Astrocyte (in vitro differentiated cells and primary cell): ENCODE data around the gene CCNL1. TPM values are rescaled to one million over a fixed set of nuclear protein-coding genes. Genes with fewer than 3 reads are reported as not detected.

ENCODE experiments used
- DNase-seq: peaks from one replicate; pipeline ENCODE4 v3.0.0-alpha.2; 2010; ENCODE audit warnings: low read depth
- FAIRE-seq: peaks from 2 replicates; lab custom pipeline; 2011; peaks lifted over from hg19 to GRCh38; lab: Jason Lieb, UNC
- H2AFZ ChIP-seq: 2 replicates; pipeline ENCODE4 v1.6.0; 2012; ENCODE audit warnings: low read depth, low read length, inconsistent platforms
- H3K27ac ChIP-seq: 2 replicates; pipeline ENCODE4 v1.5.1; 2011; ENCODE audit warnings: low read depth, low read length, inconsistent platforms
- H3K27me3 ChIP-seq: 2 replicates; pipeline ENCODE4 v1.6.0; 2011; ENCODE audit warnings: low read length, inconsistent platforms; ENCODE audit not compliant: insufficient read depth
- H3K36me3 ChIP-seq: 2 replicates; pipeline ENCODE4 v1.5.1; 2011; ENCODE audit warnings: low read length, inconsistent platforms; ENCODE audit not compliant: insufficient read depth
- H3K4me1 ChIP-seq: 2 replicates; pipeline ENCODE4 v1.5.1; 2011; ENCODE audit warnings: low read length, inconsistent platforms; ENCODE audit not compliant: insufficient read depth
- H3K4me2 ChIP-seq: 2 replicates; pipeline ENCODE4 v1.6.0; 2012; ENCODE audit warnings: low read length, inconsistent platforms
- H3K4me3 ChIP-seq: 2 replicates; pipeline ENCODE4 v1.5.1; 2011; ENCODE audit warnings: low read depth, mild to moderate bottlenecking, low read length, inconsistent platforms; ENCODE audit not compliant: insufficient read depth
- H3K79me2 ChIP-seq: 2 replicates; pipeline ENCODE4 v1.6.0; 2012; ENCODE audit warnings: mild to moderate bottlenecking, low read length, inconsistent platforms; ENCODE audit not compliant: insufficient read depth
- H3K9ac ChIP-seq: 2 replicates; pipeline ENCODE4 v1.6.0; 2012; ENCODE audit warnings: mild to moderate bottlenecking, low read length, inconsistent platforms
- H3K9me3 ChIP-seq: 2 replicates; pipeline ENCODE4 v1.5.1; 2012; ENCODE audit warnings: low read depth, mild to moderate bottlenecking, low read length, inconsistent platforms; ENCODE audit not compliant: insufficient read depth
- H4K20me1 ChIP-seq: 2 replicates; pipeline ENCODE4 v1.6.0; 2012; ENCODE audit warnings: low read length, inconsistent platforms; ENCODE audit not compliant: insufficient read depth
- H3K27ac Mint-ChIP-seq: one replicate; pipeline ENCODE4 v1.8.0; 2021; ENCODE audit warnings: mild to moderate bottlenecking, mixed read lengths; ENCODE audit not compliant: unreplicated experiment
- H3K27me3 Mint-ChIP-seq: one replicate; pipeline ENCODE4 v1.8.0; 2021; ENCODE audit warnings: low read depth, mixed read lengths; ENCODE audit not compliant: unreplicated experiment
- H3K36me3 Mint-ChIP-seq: one replicate; pipeline ENCODE4 v1.8.0; 2021; ENCODE audit warnings: low read depth, mixed read lengths; ENCODE audit not compliant: unreplicated experiment
- H3K4me1 Mint-ChIP-seq: one replicate; pipeline ENCODE4 v1.8.0; 2021; ENCODE audit warnings: low read depth, mixed read lengths; ENCODE audit not compliant: unreplicated experiment
- H3K4me3 Mint-ChIP-seq: one replicate; pipeline ENCODE4 v1.8.0; 2021; ENCODE audit warnings: mild to moderate bottlenecking, moderate library complexity, mixed read lengths; ENCODE audit not compliant: unreplicated experiment
- H3K9me3 Mint-ChIP-seq: one replicate; pipeline ENCODE4 v1.8.0; 2021; ENCODE audit warnings: mild to moderate bottlenecking, mixed read lengths; ENCODE audit not compliant: unreplicated experiment
- CTCF ChIP-seq: IDR thresholded peaks from 2 replicates; pipeline ENCODE4 v1.5.1; 2011; ENCODE audit warnings: low read depth, mild to moderate bottlenecking, inconsistent platforms, low read length, moderate library complexity; ENCODE audit not compliant: insufficient read depth
- EZH2 ChIP-seq: IDR thresholded peaks from 2 replicates; pipeline ENCODE4 v1.6.1; 2012; ENCODE audit warnings: mild to moderate bottlenecking, low read length, inconsistent platforms; ENCODE audit not compliant: insufficient read depth
- total RNA-seq: library from RNA; stranded (reverse); gene quantifications from 2 replicates; pipeline ENCODE4 v1.2.1, GENCODE V29; 2021

CCNL1 gene
- total RNA-seq, 1 donor from 2014 or later: 66.8 TPM

DNA sequence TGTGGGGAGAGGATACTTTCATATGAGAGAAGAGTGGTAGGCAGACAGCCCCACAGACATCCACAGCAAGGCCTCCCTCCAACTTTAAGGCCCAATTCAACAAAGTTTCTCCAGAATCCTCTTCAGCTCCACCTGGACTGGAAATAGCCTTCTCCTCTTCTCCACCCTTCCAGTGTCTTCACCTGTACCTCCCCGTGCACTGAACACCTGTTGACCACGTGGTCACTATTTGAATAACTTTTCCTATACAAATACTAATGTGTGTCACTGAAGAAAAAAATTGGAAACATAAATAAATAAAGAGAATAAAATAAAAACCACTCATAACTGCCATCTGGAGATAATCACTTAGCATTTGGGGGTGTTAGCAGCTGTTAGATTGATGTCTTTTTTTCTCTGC lies 52.9 kb downstream of the CCNL1 start:
- no peaks in the 10 kb centered on the region for H4K20me1 ChIP-seq
- no peak for FAIRE-seq
- no peak overlapping the region for H3K9ac ChIP-seq
- H3K36me3 ChIP-seq: no peaks in the 10 kb centered on the region
- no peaks in the 10 kb centered on the region for H3K79me2 ChIP-seq
- no peak overlapping the region for H3K4me3 ChIP-seq
- DNase-seq: no peak
- no peak overlapping the region for H3K27ac Mint-ChIP-seq
- no peaks in the 10 kb centered on the region for H3K9me3 ChIP-seq
- H3K27ac ChIP-seq: no peak overlapping the region
- H3K9me3 Mint-ChIP-seq: peaks cover 2% of the 10 kb centered on the region
- no peak overlapping the region for H3K4me3 Mint-ChIP-seq
- TF ChIP-seq CTCF (no peak), EZH2 (no peak)
- H3K4me1 Mint-ChIP-seq: peaks cover 10% of the 10 kb centered on the region
- H3K4me1 ChIP-seq: no peaks in the 10 kb centered on the region
- H2AFZ ChIP-seq: no peak overlapping the region
- peaks cover 15% of the 10 kb centered on the region for H3K27me3 Mint-ChIP-seq
- peaks cover 2% of the 10 kb centered on the region for H3K36me3 Mint-ChIP-seq
- H3K27me3 ChIP-seq: no peaks in the 10 kb centered on the region
- H3K4me2 ChIP-seq: no peak overlapping the region

- Mint-ChIP-seq H3K9me3 (peaks cover 2% of the 10 kb centered on the region), H3K4me1 (no peaks in the 10 kb centered on the region), H3K36me3 (peaks cover 2% of the 10 kb centered on the region), H3K4me3 (no peak overlapping the region), H3K27me3 (peaks cover 15% of the 10 kb centered on the region), H3K27ac (no peak overlapping the region)
- H3K4me1 ChIP-seq: no peaks in the 10 kb centered on the region
- H3K27ac ChIP-seq: no peak overlapping the region
- H3K9me3 ChIP-seq: no peaks in the 10 kb centered on the region
- H3K4me2 ChIP-seq: no peak overlapping the region
- no peaks in the 10 kb centered on the region for H3K79me2 ChIP-seq
- no peak for FAIRE-seq
- no peak overlapping the region for H3K4me3 ChIP-seq
- no peaks in the 10 kb centered on the region for H4K20me1 ChIP-seq
- no peaks in the 10 kb centered on the region for H3K27me3 ChIP-seq
- no peak overlapping the region for H2AFZ ChIP-seq
- DNase-seq: no peak
- no peaks in the 10 kb centered on the region for H3K36me3 ChIP-seq
- H3K9ac ChIP-seq: no peak overlapping the region
- TF ChIP-seq CTCF (no peak), EZH2 (no peak)
Measured at GRCh38 chr3:157104928-157105652, 54.9 kb downstream of the CCNL1 start.

DNA sequence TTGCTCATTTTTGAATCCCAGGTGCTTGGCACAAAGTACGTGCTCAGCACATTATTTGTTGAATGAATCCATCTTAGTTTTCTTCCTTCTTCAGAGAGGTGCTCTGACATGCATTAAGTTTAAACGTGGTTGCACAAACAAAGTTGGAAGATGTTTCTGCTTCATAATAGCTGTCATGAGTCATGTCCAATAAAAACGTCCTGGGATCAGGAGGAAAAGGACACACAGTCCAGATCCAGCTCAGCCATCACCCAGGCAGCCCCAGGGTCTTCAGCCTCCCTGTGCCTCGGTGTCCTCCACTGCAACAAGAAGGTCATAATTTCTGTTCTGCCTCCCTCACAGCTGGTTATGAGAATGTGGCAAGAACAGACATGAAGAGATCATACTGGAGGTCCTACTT lies 55.4 kb downstream of the CCNL1 start:
- H3K36me3 Mint-ChIP-seq: peaks cover 2% of the 10 kb centered on the region

More for the DNA sequence above, 55.4 kb downstream of the CCNL1 start:
- Mint-ChIP-seq H3K9me3 (peaks cover 2% of the 10 kb centered on the region), H3K27me3 (peaks cover 15% of the 10 kb centered on the region), H3K27ac (peak overlapping the region; percentile 2), H3K4me3 (no peak overlapping the region), H3K4me1 (no peaks in the 10 kb centered on the region)
- Histone ChIP-seq H4K20me1 (no peaks in the 10 kb centered on the region), H3K4me2 (no peak overlapping the region), H3K9me3 (no peaks in the 10 kb centered on the region), H3K9ac (no peak overlapping the region), H3K4me3 (no peak overlapping the region), H2AFZ (no peak overlapping the region), H3K27me3 (no peaks in the 10 kb centered on the region), H3K4me1 (peaks cover 4% of the 10 kb centered on the region), H3K27ac (no peak overlapping the region), H3K79me2 (no peaks in the 10 kb centered on the region), H3K36me3 (no peaks in the 10 kb centered on the region)
- DNase-seq: no peak
- no peak for FAIRE-seq
- no peak for TF ChIP-seq EZH2
- no peak for TF ChIP-seq CTCF
